ENCODE measurements around the gene ATMIN. TPM values are rescaled to one million over a fixed set of nuclear protein-coding genes. Genes with fewer than 3 reads are reported as not detected.

Gene ATMIN
- total and polyA plus RNA-seq, 8 donors: 6.3 to 18.8 (median 13.4) TPM

GRCh38 chr16:81080233-81080632, 44.6 kb downstream of the ATMIN start:
- Histone ChIP-seq H3K36me3 (no peaks in the 10 kb centered on the region), H3K27ac (no peak overlapping the region), H3K9me3 (no peaks in the 10 kb centered on the region), H3K27me3 (no peaks in the 10 kb centered on the region), H3K4me3 (no peak overlapping the region), H3K4me1 (peaks cover 0 to 3% (median 0%) of the 10 kb centered on the region in 3 donors)
- WGBS, 2 donors: 93 to 96% methylated on average over 1 of the region's 1 CpG
- ATAC-seq: no peak
- intact Hi-C loops (cut with DNase I): no loop called here
- FAIRE-seq: no peak
- no peak for DNase-seq
- TF ChIP-seq CTCF (IDR thresholded peaks at IDR 0.05): no peak

DNA sequence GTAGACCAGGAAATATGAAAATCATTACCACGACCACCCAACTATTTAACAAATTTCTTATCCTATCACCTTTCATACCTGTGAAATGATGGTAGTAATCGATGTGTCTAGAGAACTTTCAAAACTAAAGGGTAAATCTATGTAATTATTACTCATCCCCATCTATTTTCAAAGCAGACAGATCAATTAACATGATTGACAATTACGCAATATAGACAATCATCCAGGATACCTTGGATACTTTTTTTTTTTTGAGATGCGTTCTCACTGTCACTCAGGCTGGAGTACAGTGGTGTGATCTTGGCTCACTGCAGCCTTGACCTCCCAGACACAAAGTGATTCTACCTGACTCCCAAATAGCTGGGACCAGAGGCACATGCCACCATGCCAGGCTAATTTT, 45.4 kb downstream of the ATMIN start:
- no peak for DNase-seq
- Histone ChIP-seq H3K36me3 (no peaks in the 10 kb centered on the region), H3K9me3 (no peaks in the 10 kb centered on the region), H3K27me3 (no peaks in the 10 kb centered on the region), H3K4me1 (peaks cover 0 to 3% (median 0%) of the 10 kb centered on the region in 3 donors), H3K27ac (no peak overlapping the region), H3K4me3 (no peak overlapping the region)
- WGBS, 2 donors: 84 to 89% methylated on average over 4 of the region's 4 CpGs
- no peak for TF ChIP-seq CTCF (IDR thresholded peaks at IDR 0.05)
- no peak for ATAC-seq
- no peak for FAIRE-seq
- intact Hi-C loops (cut with DNase I): no loop called here

DNA sequence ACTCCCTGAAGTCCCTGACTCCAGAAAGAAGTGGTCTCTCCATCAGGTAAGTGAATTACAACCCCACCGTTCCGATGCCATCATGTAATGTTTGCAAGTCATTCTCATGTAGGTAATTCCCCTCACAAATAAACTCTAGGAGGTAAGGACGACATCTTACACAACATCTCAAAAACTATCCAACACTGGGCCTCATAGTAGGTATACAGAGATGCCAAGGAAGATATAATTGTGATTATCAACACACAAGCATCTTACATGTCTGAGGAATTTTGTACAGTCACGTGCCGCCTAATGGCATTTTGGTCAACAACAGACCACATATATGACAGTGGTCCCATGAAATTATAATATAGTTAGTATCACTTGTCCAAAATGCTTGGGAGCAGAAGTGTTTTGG, 53.2 kb downstream of the ATMIN start:
- no peaks in the 10 kb centered on the region for H3K27me3 ChIP-seq
- no peak overlapping the region for H3K4me3 ChIP-seq
- WGBS, 2 donors: 94 to 96% methylated on average over 5 of the region's 5 CpGs
- no peaks in the 10 kb centered on the region for H3K4me1 ChIP-seq
- intact Hi-C loops (cut with DNase I): no loop called here
- TF ChIP-seq CTCF (IDR thresholded peaks at IDR 0.05): no peak
- H3K36me3 ChIP-seq: no peaks in the 10 kb centered on the region
- FAIRE-seq: no peak
- no peak overlapping the region for H3K27ac ChIP-seq
- DNase-seq: no peak
- no peak for ATAC-seq
- no peaks in the 10 kb centered on the region for H3K9me3 ChIP-seq

- no peaks in the 10 kb centered on the region for H3K9me3 ChIP-seq
- ATAC-seq (no peak), DNase-seq (no peak), FAIRE-seq (no peak)
- TF ChIP-seq CTCF (IDR thresholded peaks at IDR 0.05): no peak
- WGBS, 2 donors: 79 to 80% methylated on average over 21 of the region's 21 CpGs
- H3K4me3 ChIP-seq: peak overlapping the region in 1 of 4 donors; percentile 86
- H3K4me1 ChIP-seq: no peaks in the 10 kb centered on the region
- H3K27ac ChIP-seq: no peak overlapping the region
- H3K27me3 ChIP-seq: no peaks in the 10 kb centered on the region
- intact Hi-C loops (cut with DNase I): no loop called here
- H3K36me3 ChIP-seq: no peaks in the 10 kb centered on the region
Observed at GRCh38 chr16:81094771-81095251, 59.2 kb downstream of the ATMIN start.

GRCh38 chr16:81095653-81095952, 60.0 kb downstream of the ATMIN start:
- 1% methylated on average over 22 of the region's 22 CpGs for WGBS, 2 donors
- intact Hi-C loops (cut with DNase I): no loop called here

More at GRCh38 chr16:81095653-81095952, 60.0 kb downstream of the ATMIN start:
- DNase-seq: no peak
- H3K27me3 ChIP-seq: no peaks in the 10 kb centered on the region
- no peaks in the 10 kb centered on the region for H3K36me3 ChIP-seq
- H3K9me3 ChIP-seq: no peaks in the 10 kb centered on the region
- H3K4me1 ChIP-seq: no peaks in the 10 kb centered on the region
- no peak for FAIRE-seq
- peak overlapping the region; percentile 59 to 78 (median 68) for H3K27ac ChIP-seq
- peak in 2 of 4 donors; percentile 21 to 31 for ATAC-seq
- TF ChIP-seq CTCF (IDR thresholded peaks at IDR 0.05): no peak
- H3K4me3 ChIP-seq: peak overlapping the region; percentile 65 to 86 (median 72)
